Osteoblast (primary cell): Measurements from ENCODE around the gene FUT2. TPM values are rescaled to one million over a fixed set of nuclear protein-coding genes. Genes with fewer than 3 reads are reported as not detected.

Source experiments
- DNase-seq: peaks from one replicate; pipeline ENCODE4 v3.0.0; 2011; ENCODE audit warnings: low spot score, mixed read lengths; ENCODE audit not compliant: insufficient read length; ENCODE audit errors: missing footprints
- H2AFZ ChIP-seq: 2 replicates; pipeline ENCODE4 v1.6.0; 2011; ENCODE audit warnings: mild to moderate bottlenecking, low read length
- H3K27ac ChIP-seq: 2 replicates; pipeline ENCODE4 v1.5.1; 2011; ENCODE audit warnings: mild to moderate bottlenecking, low read depth, low read length, moderate library complexity
- H3K27me3 ChIP-seq: 2 replicates; pipeline ENCODE4 v1.6.0; 2012; ENCODE audit warnings: mild to moderate bottlenecking, control low read depth, inconsistent platforms, low read length, moderate library complexity; ENCODE audit not compliant: insufficient read depth
- H3K36me3 ChIP-seq: 2 replicates; pipeline ENCODE4 v1.5.1; 2011; ENCODE audit warnings: mild to moderate bottlenecking, low read length, control low read depth, moderate library complexity; ENCODE audit not compliant: insufficient read depth
- H3K4me1 ChIP-seq: 2 replicates; pipeline ENCODE4 v1.5.1; 2011; ENCODE audit warnings: mild to moderate bottlenecking, low read length, control low read depth, moderate library complexity; ENCODE audit not compliant: insufficient read depth
- H3K4me2 ChIP-seq: 2 replicates; pipeline ENCODE4 v1.6.0; 2011; ENCODE audit warnings: mild to moderate bottlenecking, low read length; ENCODE audit not compliant: insufficient read depth
- H3K4me3 ChIP-seq: fragments of 200-600 bp; sonication (generic); 3 replicates; pipeline ENCODE4 v1.5.1; 2012; ENCODE audit warnings: mild to moderate bottlenecking, low read length, inconsistent platforms; ENCODE audit not compliant: insufficient read depth
- H3K79me2 ChIP-seq: 2 replicates; pipeline ENCODE4 v1.6.0; 2012; ENCODE audit warnings: mild to moderate bottlenecking, low read length, control low read depth, inconsistent platforms; ENCODE audit not compliant: insufficient read depth
- H3K9me3 ChIP-seq: 2 replicates; pipeline ENCODE4 v1.5.1; 2011; ENCODE audit warnings: low read depth, low read length, control low read depth
- H4K20me1 ChIP-seq: 2 replicates; pipeline ENCODE4 v1.6.0; 2012; ENCODE audit warnings: mild to moderate bottlenecking, low read length, control low read depth; ENCODE audit not compliant: insufficient read depth
- total RNA-seq: library from RNA; depleted of rRNA; stranded (reverse); fragments of >200 nt; gene quantifications from 2 replicates; pipeline ENCODE4 v1.2.3, GENCODE V29; 2012
- TF ChIP-seq, protein P1 (sequence below): IDR thresholded peaks from 2 replicates; pipeline ENCODE4 v1.5.1; 2011; ENCODE audit warnings: mild to moderate bottlenecking, low read depth, low read length, moderate library complexity; ENCODE audit errors: extremely low read depth

Gene FUT2
- total RNA-seq, 1 donor = not detected

DNA sequence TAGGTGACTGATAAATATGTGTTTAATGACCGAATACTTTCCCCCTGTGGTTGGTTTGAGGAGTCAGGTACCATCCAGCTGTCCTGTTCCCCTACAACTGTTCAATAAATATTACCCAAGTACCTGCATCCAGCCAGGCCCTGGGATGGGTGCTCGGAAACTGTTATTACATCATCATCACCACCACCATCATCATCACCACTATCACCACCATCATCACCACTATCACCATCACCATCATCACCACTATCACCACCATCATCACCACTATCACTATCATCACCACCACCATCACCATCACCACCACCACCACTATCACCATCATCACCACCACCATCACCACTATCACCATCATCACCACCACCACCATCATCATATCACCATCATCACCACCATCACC, 27.0 kb upstream of the FUT2 start:
- H3K9me3 ChIP-seq = no peaks in the 10 kb centered on the region
- no peak overlapping the region for H2AFZ ChIP-seq
- H3K27me3 ChIP-seq = peaks cover 2% of the 10 kb centered on the region
- no peak overlapping the region for H3K4me3 ChIP-seq
- TF ChIP-seq, protein P1, sequence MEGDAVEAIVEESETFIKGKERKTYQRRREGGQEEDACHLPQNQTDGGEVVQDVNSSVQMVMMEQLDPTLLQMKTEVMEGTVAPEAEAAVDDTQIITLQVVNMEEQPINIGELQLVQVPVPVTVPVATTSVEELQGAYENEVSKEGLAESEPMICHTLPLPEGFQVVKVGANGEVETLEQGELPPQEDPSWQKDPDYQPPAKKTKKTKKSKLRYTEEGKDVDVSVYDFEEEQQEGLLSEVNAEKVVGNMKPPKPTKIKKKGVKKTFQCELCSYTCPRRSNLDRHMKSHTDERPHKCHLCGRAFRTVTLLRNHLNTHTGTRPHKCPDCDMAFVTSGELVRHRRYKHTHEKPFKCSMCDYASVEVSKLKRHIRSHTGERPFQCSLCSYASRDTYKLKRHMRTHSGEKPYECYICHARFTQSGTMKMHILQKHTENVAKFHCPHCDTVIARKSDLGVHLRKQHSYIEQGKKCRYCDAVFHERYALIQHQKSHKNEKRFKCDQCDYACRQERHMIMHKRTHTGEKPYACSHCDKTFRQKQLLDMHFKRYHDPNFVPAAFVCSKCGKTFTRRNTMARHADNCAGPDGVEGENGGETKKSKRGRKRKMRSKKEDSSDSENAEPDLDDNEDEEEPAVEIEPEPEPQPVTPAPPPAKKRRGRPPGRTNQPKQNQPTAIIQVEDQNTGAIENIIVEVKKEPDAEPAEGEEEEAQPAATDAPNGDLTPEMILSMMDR = no peak
- H3K36me3 ChIP-seq = no peaks in the 10 kb centered on the region
- no peak overlapping the region for H3K4me2 ChIP-seq
- H3K79me2 ChIP-seq = no peaks in the 10 kb centered on the region
- H4K20me1 ChIP-seq = no peaks in the 10 kb centered on the region
- no peak overlapping the region for H3K27ac ChIP-seq
- no peak for DNase-seq
- H3K4me1 ChIP-seq = no peaks in the 10 kb centered on the region

DNA sequence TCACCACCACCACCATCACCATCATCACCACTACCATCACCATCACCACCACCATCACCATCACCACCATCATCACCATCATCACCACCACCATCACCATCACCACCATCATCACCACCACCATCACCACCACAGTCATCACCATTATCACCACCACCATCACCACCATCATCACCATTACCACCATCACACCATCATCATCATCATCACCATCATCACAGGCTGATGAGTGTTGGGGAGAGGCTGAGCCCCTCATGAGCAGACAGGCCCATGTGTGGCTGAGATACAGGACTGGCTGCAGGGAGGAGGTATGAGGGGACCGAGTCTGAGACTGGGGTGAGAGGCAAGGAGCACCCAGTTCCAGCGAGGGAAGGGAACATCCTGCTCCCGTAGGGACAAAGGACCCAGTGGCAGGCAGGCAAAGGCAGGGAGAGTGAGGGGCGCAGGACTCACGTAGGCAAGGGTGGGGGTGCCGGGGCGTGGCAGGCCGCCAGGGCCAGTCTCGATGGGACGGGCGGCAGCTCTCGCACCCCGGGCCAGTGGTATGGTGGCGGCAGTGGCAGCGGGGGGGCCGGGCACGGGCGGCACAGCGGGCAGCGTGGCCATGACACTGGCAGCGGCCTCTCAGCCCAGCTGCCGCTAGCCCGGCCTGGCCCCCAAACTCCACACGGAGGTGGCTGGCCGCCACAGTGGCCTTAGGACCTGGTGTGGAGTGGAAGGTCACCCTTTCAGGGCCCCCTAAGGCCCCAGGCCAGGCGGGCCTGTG, 25.7 kb upstream of the FUT2 start:
- H3K27me3 ChIP-seq = peaks cover 2% of the 10 kb centered on the region
- no peak overlapping the region for H3K27ac ChIP-seq
- H3K4me3 ChIP-seq = no peak overlapping the region
- TF ChIP-seq, protein P1 = no peak
- H3K4me2 ChIP-seq = no peak overlapping the region
- H2AFZ ChIP-seq = no peak overlapping the region
- DNase-seq = peak; percentile 53
- no peaks in the 10 kb centered on the region for H3K36me3 ChIP-seq
- no peaks in the 10 kb centered on the region for H4K20me1 ChIP-seq
- H3K4me1 ChIP-seq = no peaks in the 10 kb centered on the region
- H3K9me3 ChIP-seq = no peaks in the 10 kb centered on the region
- H3K79me2 ChIP-seq = no peaks in the 10 kb centered on the region

DNA sequence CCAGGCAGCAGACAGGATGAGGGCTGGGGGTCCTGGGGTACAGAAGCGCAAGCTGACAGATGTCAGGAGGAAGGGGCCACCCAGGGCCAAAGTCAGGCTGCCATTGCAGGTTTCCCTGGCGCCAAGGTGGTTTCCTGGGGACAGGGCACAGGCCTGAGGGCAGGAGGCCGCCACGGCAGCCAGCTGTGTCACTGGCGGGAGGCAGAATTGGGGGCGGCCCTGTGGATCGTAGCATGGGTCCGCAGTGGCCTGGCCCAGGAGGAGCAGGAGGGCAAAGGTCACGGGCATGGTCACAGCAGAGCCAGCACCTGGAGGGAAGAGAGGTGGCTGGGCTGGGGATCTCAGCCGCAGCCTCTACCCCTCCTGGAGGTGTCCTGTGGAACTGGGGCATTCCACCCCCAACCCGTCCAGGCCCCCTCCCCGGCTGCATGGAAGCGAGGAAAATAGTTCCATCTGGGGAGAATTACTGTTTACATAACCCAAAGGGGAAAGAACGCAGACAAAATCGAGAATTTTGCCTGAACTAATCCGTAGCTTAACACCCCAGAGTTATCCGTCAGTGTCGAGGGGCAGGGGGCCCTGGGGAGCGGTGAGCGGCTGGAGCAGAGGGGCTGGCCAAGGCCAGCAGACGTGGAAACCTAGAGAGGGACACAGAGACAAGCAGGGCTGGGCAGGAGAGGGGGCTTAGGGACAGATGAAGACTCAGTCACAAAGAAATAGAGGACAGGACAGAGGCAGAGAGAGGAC, 24.9 kb upstream of the FUT2 start:
- H2AFZ ChIP-seq = no peak overlapping the region
- H3K9me3 ChIP-seq = no peaks in the 10 kb centered on the region
- H3K27ac ChIP-seq = no peak overlapping the region
- no peaks in the 10 kb centered on the region for H3K36me3 ChIP-seq
- peaks cover under 1% of the 10 kb centered on the region for H3K27me3 ChIP-seq
- DNase-seq = peak; percentile 52
- H3K4me3 ChIP-seq = no peak overlapping the region
- H4K20me1 ChIP-seq = no peaks in the 10 kb centered on the region
- TF ChIP-seq, protein P1 = no peak
- H3K79me2 ChIP-seq = no peaks in the 10 kb centered on the region
- no peaks in the 10 kb centered on the region for H3K4me1 ChIP-seq
- H3K4me2 ChIP-seq = no peak overlapping the region

DNA sequence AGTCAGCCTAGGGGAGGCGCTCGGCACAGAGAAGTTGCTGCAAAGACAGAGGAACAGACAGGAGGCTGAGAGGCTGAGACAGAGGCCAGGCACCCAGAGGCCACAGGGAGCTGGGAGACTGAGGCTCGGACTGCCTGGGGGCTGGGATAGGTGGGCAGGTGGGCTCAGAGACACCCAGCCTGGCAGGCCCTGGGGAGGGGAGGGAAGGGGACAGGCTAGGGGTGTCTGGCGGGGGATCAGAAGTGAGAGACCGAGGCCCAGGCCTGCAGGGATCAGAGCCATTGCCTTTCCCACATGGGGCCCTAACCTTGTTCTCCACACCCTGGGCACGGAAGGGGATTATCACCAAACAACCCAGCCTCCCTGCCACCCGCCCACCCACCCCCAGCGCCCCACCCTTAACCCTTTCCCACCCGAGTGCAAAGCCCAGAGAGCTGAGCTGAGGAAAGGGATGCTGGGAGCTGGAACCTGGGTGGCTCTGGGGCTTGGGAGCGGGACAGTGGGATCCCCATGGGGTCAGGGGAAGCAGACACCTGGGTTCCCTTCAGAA, 24.2 kb upstream of the FUT2 start:
- Histone ChIP-seq H4K20me1 (no peaks in the 10 kb centered on the region), H3K4me2 (no peak overlapping the region), H3K4me3 (no peak overlapping the region), H2AFZ (no peak overlapping the region), H3K36me3 (no peaks in the 10 kb centered on the region), H3K27me3 (no peaks in the 10 kb centered on the region), H3K79me2 (no peaks in the 10 kb centered on the region), H3K9me3 (no peaks in the 10 kb centered on the region), H3K4me1 (no peaks in the 10 kb centered on the region), H3K27ac (no peak overlapping the region)
- peak; percentile 66 for DNase-seq
- TF ChIP-seq, protein P1 = no peak
